SU-DHL-6 (cell line): ENCODE results near the gene NPDC1.

ENCODE experiments used
- H2AFZ ChIP-seq: fragments of 200-600 bp; sonication (generic); 2 replicates; pipeline ENCODE4 v1.6.1; 2014; ENCODE audit warnings: low read depth, mild to moderate bottlenecking, moderate library complexity, mixed read lengths, antibody characterized with exemption, low read length; ENCODE audit not compliant: severe bottlenecking
- H3F3A ChIP-seq: fragments of 200-600 bp; shearing (Covaris generic); 2 replicates; pipeline ENCODE4 v1.6.0; 2016; ENCODE audit warnings: antibody characterized with exemption, mild to moderate bottlenecking; ENCODE audit not compliant: insufficient read depth
- H3K27ac ChIP-seq: fragments of 200-600 bp; sonication (generic); 2 replicates; pipeline ENCODE4 v1.5.1; 2016; ENCODE audit warnings: low read depth, mild to moderate bottlenecking, low read length, moderate library complexity, mixed read lengths
- H3K27me3 ChIP-seq: fragments of 200-600 bp; sonication (generic), shearing (Covaris generic); 2 replicates; pipeline ENCODE4 v1.6.0; 2014; ENCODE audit warnings: mild to moderate bottlenecking, low read length
- H3K36me3 ChIP-seq: fragments of 200-600 bp; sonication (generic); 2 replicates; pipeline ENCODE4 v1.6.1; 2014; ENCODE audit warnings: mild to moderate bottlenecking, low read length, mixed read lengths
- H3K4me2 ChIP-seq: fragments of 300-600, 200-600 bp; shearing (Covaris generic), sonication (generic); 2 replicates; pipeline ENCODE4 v1.6.0; 2014; ENCODE audit warnings: low read length, low read depth, mild to moderate bottlenecking; ENCODE audit not compliant: poor library complexity, severe bottlenecking
- H3K4me3 ChIP-seq: fragments of 200-600 bp; sonication (generic); 2 replicates; pipeline ENCODE4 v1.5.1; 2014; ENCODE audit warnings: antibody characterized with exemption, low read length, mild to moderate bottlenecking, mixed read lengths; ENCODE audit not compliant: insufficient read depth, poor library complexity, severe bottlenecking
- H3K79me2 ChIP-seq: fragments of 200-600 bp; sonication (generic); 2 replicates; pipeline ENCODE4 v1.6.1; 2014; ENCODE audit warnings: mild to moderate bottlenecking, low read length, moderate library complexity; ENCODE audit not compliant: insufficient read depth
- H3K9ac ChIP-seq: fragments of 200-600 bp; sonication (generic); 2 replicates; pipeline ENCODE4 v1.7.0; 2014; ENCODE audit warnings: mild to moderate bottlenecking, low read length
- H3K9me2 ChIP-seq: fragments of 200-600 bp; sonication (generic); replicated peaks from 2 replicates; pipeline ENCODE4 v1.6.1; 2014; ENCODE audit warnings: low read length; ENCODE audit not compliant: insufficient read depth
- H3K9me3 ChIP-seq: fragments of 200-600 bp; sonication (generic); 2 replicates; pipeline ENCODE4 v1.6.1; 2014; ENCODE audit warnings: low read length, mixed read lengths; ENCODE audit not compliant: insufficient read depth
- H4K20me1 ChIP-seq: fragments of 200-600 bp; sonication (generic); 2 replicates; pipeline ENCODE4 v1.6.1; 2014; ENCODE audit warnings: low read depth, mild to moderate bottlenecking, antibody characterized with exemption, low read length, moderate library complexity, mixed read lengths
- EZH2phosphoT487 ChIP-seq: fragments of 200-600 bp; sonication (generic), shearing (Covaris generic); conservative IDR thresholded peaks from 2 replicates; pipeline ENCODE4 v1.6.1; 2018; ENCODE audit warnings: mild to moderate bottlenecking, antibody characterized with exemption, low read length, moderate library complexity, mixed read lengths
- TF ChIP-seq, protein P1 (sequence below): fragments of 200-600 bp; sonication (generic); IDR thresholded peaks from one replicate; pipeline ENCODE4 v1.5.1; 2017; ENCODE audit warnings: antibody characterized with exemption, mild to moderate bottlenecking, low read length, moderate library complexity; ENCODE audit not compliant: insufficient read depth, poor library complexity, severe bottlenecking

The NPDC1 gene

GRCh38 chr9:137046088-137046787 is at the start of gene NPDC1:
NPDC1 (minus strand) TSS chr9:137046177; CDS start chr9:137045989, 188 bp downstream.
- Histone ChIP-seq H3K36me3 (no peaks in the 10 kb centered on the region), H3K27me3 (no peaks in the 10 kb centered on the region), H3K79me2 (no peaks in the 10 kb centered on the region), H3K9me3 (no peaks in the 10 kb centered on the region), H3K27ac (no peak within 1 kb of the TSS), H3F3A (no peaks in the 10 kb centered on the region), H3K9ac (no peak within 1 kb of the TSS), H3K4me2 (peak within 1 kb of the TSS; percentile 18), H3K9me2 (no peaks in the 10 kb centered on the region), H2AFZ (no peak within 1 kb of the TSS), H3K4me3 (no peak within 1 kb of the TSS), H4K20me1 (no peaks in the 10 kb centered on the region)
- TF ChIP-seq, protein P1, sequence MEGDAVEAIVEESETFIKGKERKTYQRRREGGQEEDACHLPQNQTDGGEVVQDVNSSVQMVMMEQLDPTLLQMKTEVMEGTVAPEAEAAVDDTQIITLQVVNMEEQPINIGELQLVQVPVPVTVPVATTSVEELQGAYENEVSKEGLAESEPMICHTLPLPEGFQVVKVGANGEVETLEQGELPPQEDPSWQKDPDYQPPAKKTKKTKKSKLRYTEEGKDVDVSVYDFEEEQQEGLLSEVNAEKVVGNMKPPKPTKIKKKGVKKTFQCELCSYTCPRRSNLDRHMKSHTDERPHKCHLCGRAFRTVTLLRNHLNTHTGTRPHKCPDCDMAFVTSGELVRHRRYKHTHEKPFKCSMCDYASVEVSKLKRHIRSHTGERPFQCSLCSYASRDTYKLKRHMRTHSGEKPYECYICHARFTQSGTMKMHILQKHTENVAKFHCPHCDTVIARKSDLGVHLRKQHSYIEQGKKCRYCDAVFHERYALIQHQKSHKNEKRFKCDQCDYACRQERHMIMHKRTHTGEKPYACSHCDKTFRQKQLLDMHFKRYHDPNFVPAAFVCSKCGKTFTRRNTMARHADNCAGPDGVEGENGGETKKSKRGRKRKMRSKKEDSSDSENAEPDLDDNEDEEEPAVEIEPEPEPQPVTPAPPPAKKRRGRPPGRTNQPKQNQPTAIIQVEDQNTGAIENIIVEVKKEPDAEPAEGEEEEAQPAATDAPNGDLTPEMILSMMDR = peak; percentile 68
- 0 out of 2 replicates have a peak, but pooled peaks have one; percentile 78 for TF ChIP-seq EZH2phosphoT487

DNA sequence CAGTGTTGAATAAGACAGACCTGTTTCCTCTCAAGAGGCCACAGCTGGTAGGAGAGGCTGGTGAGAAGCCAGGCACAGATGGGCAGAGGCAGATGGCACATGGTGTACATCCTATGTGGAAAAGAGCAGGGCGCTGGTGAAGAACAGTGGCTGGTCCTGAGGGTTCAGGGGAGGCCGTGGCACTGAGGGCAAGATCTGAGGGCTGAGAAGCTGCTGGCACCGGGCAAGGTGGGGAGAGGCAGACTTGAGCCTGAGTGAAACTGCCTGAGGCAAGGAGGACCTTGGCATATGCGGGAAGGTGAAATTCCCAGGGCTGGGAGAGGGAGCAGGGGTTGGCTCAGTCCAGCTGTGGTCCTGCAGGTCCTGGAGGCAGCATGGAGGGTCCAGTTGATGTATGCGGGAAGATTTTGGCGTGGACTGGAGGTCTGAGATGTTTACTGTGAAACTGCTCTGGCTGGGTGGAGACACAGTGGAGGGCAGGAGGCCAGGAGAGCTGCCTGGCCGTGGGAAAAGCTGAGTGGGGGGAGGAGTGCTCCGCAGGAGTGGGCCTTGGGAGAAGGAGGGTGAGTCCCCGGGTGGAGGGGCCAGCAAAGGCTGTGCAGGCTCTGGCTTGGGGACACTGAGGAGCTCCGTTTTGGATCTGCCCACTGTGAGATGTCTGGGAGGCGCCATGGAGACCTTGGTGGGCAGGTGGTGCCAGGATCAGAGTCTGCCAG is 43.4 kb upstream of the NPDC1 start:
- no peaks in the 10 kb centered on the region for H3K79me2 ChIP-seq
- no peak overlapping the region for H3K4me3 ChIP-seq
- no peak overlapping the region for H3K9ac ChIP-seq
- H3F3A ChIP-seq = peaks cover 4% of the 10 kb centered on the region; the same call in 1 of the 2 replicates
- no peaks in the 10 kb centered on the region for H4K20me1 ChIP-seq
- H3K36me3 ChIP-seq = no peaks in the 10 kb centered on the region
- H3K27ac ChIP-seq = no peak overlapping the region
- H2AFZ ChIP-seq = no peak overlapping the region
- H3K9me2 ChIP-seq = no peaks in the 10 kb centered on the region
- no peaks in the 10 kb centered on the region for H3K9me3 ChIP-seq
- no peaks in the 10 kb centered on the region for H3K27me3 ChIP-seq
- TF ChIP-seq, protein P1 = no peak
- no peak for TF ChIP-seq EZH2phosphoT487
- no peak overlapping the region for H3K4me2 ChIP-seq

DNA sequence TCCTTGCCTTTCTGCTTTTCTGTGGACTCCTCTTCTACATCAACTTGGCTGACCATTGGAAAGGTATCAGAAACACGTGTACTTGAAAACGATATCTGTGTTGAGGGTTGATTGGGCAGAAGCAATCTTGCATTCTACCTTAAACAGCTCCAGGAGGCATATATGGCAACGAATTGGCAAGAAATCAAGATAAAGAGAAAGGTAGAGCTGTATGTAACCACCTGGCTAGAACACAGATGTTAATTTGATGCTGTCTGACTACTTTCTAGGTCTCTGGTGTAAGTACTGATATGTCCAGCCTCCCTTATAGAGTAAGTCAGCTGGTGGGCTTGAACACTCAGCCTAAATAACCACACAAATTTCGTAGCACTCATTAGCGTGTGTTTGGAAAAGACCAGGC is 42.1 kb upstream of the NPDC1 start:
- H3K27ac ChIP-seq = no peak overlapping the region
- no peaks in the 10 kb centered on the region for H3K9me2 ChIP-seq
- H3K4me2 ChIP-seq = peak overlapping the region; percentile 81
- H3K9me3 ChIP-seq = no peaks in the 10 kb centered on the region
- H3K9ac ChIP-seq = peak overlapping the region; percentile 90
- no peak overlapping the region for H3K4me3 ChIP-seq
- H3F3A ChIP-seq = peaks cover 4% of the 10 kb centered on the region
- no peaks in the 10 kb centered on the region for H3K79me2 ChIP-seq
- TF ChIP-seq, protein P1 = no peak
- TF ChIP-seq EZH2phosphoT487 = no peak
- H3K27me3 ChIP-seq = no peaks in the 10 kb centered on the region
- no peaks in the 10 kb centered on the region for H3K36me3 ChIP-seq
- H4K20me1 ChIP-seq = no peaks in the 10 kb centered on the region
- H2AFZ ChIP-seq = no peak overlapping the region
